ENCODE data around the gene RBM26. TPM values are rescaled to one million over a fixed set of nuclear protein-coding genes. Genes with fewer than 3 reads are reported as not detected.
A peak's percentile ranks its signal among the peaks of the same experiment; 100 is the strongest.

RBM26 gene
- total and polyA plus RNA-seq, 3 donors from 2014 or later, result 37.6 to 67.5 (median 66.1) TPM

DNA sequence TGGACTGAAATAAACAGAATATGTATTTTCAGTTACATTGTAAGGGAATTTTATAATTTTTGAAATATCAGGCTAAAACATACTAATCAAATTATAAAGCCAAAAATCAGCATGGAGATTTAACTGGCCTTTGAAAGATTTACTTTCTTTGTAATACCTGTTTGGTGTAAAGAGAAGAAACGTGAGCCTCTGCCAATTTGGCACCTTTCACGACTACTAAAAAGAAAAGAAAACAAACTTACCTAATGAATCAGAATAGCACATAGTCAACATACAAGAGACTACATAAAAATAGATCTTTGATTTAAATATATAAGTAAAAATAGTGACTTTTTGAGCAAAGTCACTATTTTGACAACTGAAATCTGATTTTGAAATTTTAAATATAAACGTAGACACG, 87.4 kb downstream of the RBM26 start:
- Histone ChIP-seq H3K27ac (no peak overlapping the region), H3K27me3 (no peaks in the 10 kb centered on the region), H3K9me3 (no peaks in the 10 kb centered on the region), H3K4me3 (no peak overlapping the region), H3K4me1 (no peaks in the 10 kb centered on the region), H3K36me3 (ENCODE audit: low read depth, missing control alignments) (no peaks in the 10 kb centered on the region)
- no peak for DNase-seq
- WGBS, 2 donors, result 81 to 85% methylated on average over 4 of the region's 4 CpGs
- TF ChIP-seq POLR2A (IDR thresholded peaks at IDR 0.05), result no peak
- TF ChIP-seq, protein P1, sequence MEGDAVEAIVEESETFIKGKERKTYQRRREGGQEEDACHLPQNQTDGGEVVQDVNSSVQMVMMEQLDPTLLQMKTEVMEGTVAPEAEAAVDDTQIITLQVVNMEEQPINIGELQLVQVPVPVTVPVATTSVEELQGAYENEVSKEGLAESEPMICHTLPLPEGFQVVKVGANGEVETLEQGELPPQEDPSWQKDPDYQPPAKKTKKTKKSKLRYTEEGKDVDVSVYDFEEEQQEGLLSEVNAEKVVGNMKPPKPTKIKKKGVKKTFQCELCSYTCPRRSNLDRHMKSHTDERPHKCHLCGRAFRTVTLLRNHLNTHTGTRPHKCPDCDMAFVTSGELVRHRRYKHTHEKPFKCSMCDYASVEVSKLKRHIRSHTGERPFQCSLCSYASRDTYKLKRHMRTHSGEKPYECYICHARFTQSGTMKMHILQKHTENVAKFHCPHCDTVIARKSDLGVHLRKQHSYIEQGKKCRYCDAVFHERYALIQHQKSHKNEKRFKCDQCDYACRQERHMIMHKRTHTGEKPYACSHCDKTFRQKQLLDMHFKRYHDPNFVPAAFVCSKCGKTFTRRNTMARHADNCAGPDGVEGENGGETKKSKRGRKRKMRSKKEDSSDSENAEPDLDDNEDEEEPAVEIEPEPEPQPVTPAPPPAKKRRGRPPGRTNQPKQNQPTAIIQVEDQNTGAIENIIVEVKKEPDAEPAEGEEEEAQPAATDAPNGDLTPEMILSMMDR (IDR thresholded peaks at IDR 0.05), result no peak
- intact Hi-C loops (cut with DNase I; ENCODE audit: low total_unique reads), result no loop called here

DNA sequence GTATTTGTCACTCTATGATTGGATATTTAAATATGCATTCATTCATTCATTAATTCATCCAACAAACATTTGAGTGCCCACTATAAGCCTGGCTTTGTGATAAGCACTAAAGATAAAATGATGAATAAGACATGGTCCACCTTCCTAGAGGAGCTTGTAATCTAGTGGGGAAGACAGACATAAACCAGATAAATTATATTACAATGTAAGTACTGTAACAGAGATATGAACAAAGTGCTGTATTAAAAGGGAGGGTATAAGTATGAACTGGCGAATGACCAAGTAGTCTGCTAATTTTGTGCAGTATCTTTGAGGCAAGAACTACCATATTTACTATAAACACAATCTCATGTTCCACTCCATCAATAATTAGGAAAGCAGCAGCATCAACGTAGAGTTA, 88.2 kb downstream of the RBM26 start:
- DNase-seq, result no peak
- H3K27ac ChIP-seq, result no peak overlapping the region
- no peaks in the 10 kb centered on the region for H3K27me3 ChIP-seq
- 85 to 87% methylated on average over 2 of the region's 2 CpGs for WGBS, 2 donors
- intact Hi-C loops (cut with DNase I; ENCODE audit: low total_unique reads), result no loop called here
- H3K9me3 ChIP-seq, result no peaks in the 10 kb centered on the region
- no peak overlapping the region for H3K4me3 ChIP-seq
- no peaks in the 10 kb centered on the region for H3K4me1 ChIP-seq
- no peak for TF ChIP-seq POLR2A (IDR thresholded peaks at IDR 0.05)
- TF ChIP-seq, protein P1 (IDR thresholded peaks at IDR 0.05), result no peak
- H3K36me3 ChIP-seq (ENCODE audit: low read depth, missing control alignments), result no peaks in the 10 kb centered on the region

DNA sequence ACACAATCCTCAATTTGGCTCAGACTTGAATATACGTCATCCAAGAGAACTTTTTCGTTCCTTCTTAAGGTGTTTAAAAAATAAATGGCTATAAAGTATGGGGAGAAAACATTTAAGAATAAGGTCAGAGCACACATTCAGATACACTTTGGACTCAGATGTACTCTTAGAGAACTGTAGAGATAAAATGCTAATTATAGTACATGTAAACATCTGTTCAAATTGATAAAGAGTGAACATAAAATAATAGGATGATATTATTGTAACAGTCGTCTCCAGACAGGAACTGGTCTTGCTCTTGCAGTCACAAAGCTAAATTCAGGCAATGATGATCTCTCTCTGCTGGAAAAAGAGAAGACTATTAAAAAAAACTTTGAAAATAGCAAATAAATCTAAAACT, 91.4 kb downstream of the RBM26 start:
- H3K9me3 ChIP-seq, result no peaks in the 10 kb centered on the region
- intact Hi-C loops (cut with DNase I; ENCODE audit: low total_unique reads), result no loop called here
- H3K4me3 ChIP-seq, result no peak overlapping the region
- H3K36me3 ChIP-seq (ENCODE audit: low read depth, missing control alignments), result no peaks in the 10 kb centered on the region
- H3K4me1 ChIP-seq, result peaks cover 8% of the 10 kb centered on the region
- 34 to 40% methylated on average over 3 of the region's 3 CpGs for WGBS, 2 donors
- TF ChIP-seq POLR2A (IDR thresholded peaks at IDR 0.05), result no peak
- TF ChIP-seq, protein P1 (IDR thresholded peaks at IDR 0.05), result no peak
- H3K27me3 ChIP-seq, result no peaks in the 10 kb centered on the region
- no peak for DNase-seq
- peak overlapping the region in 1 of 2 donors; percentile 27 for H3K27ac ChIP-seq

DNA sequence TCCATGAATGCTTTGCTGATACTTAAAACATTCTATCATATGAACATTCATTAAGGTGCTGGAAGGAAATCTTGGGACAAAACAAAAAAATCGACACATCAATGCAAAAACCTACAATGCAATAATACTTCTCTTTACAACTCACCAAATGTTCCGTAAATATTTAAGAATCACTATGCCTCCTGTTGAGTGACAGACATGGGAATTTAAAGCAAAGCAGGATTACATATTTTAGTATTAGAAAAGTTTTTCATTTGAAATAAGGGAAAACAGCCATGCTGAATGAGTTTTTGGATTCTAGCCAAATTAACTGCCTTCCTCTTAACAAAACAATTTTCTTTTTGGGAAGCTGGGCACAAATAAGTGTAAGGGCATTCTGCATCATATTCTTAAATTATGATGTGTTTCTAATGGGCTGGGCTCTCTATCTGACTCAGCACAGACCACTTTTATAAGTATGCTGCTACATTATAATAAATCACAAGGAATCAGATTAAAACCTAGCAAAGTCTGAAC, 93.7 kb downstream of the RBM26 start:
- intact Hi-C loops (cut with DNase I; ENCODE audit: low total_unique reads), result no loop called here
- peaks cover 14% of the 10 kb centered on the region for H3K4me1 ChIP-seq
- TF ChIP-seq, protein P1 (IDR thresholded peaks at IDR 0.05), result no peak
- 72 to 85% methylated on average over 2 of the region's 2 CpGs for WGBS, 2 donors
- no peaks in the 10 kb centered on the region for H3K9me3 ChIP-seq
- no peaks in the 10 kb centered on the region for H3K27me3 ChIP-seq
- H3K4me3 ChIP-seq, result no peak overlapping the region
- peak overlapping the region in 1 of 2 donors; percentile 1 for H3K27ac ChIP-seq
- no peaks in the 10 kb centered on the region for H3K36me3 ChIP-seq (ENCODE audit: low read depth, missing control alignments)
- DNase-seq, result no peak

DNA sequence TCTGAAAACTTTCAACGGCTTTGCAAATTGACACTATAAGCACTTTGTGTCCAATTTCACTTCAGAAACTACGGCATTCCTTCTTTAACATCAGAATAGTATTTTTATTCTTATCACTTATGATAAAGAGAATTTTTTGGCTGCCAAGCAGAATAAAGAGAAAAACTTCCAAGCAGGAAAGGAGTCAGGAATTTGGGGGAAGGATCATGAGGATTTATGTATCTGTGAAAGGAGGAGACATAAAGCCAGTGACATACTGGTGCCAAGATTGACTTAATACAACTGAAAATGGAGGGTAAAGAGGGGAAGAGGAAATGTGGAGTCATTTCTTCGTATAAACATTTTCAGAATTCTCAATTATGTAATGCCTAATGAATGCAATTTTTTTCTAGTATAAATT, 94.7 kb downstream of the RBM26 start:
- no peaks in the 10 kb centered on the region for H3K36me3 ChIP-seq (ENCODE audit: low read depth, missing control alignments)
- DNase-seq, result no peak
- 32 to 47% methylated on average over 3 of the region's 3 CpGs for WGBS, 2 donors
- intact Hi-C loops (cut with DNase I; ENCODE audit: low total_unique reads), result no loop called here
- H3K27ac ChIP-seq, result peak overlapping the region in 1 of 2 donors; percentile 46
- H3K4me3 ChIP-seq, result no peak overlapping the region
- H3K4me1 ChIP-seq, result peaks cover 14% of the 10 kb centered on the region
- no peaks in the 10 kb centered on the region for H3K27me3 ChIP-seq
- no peak for TF ChIP-seq POLR2A (IDR thresholded peaks at IDR 0.05)
- TF ChIP-seq, protein P1 (IDR thresholded peaks at IDR 0.05), result no peak
- H3K9me3 ChIP-seq, result no peaks in the 10 kb centered on the region

Measured in testis (tissue), 3 donors.